ENCODE data around the gene AEBP2. TPM values are rescaled to one million over a fixed set of nuclear protein-coding genes. Genes with fewer than 3 reads are reported as not detected.

The AEBP2 gene
- total and polyA plus RNA-seq, 7 donors, result 7.8 to 52.8 (median 28.4) TPM

GRCh38 chr12:19431407-19432308 lies 7.6 kb upstream of the AEBP2 start:
- peak overlapping the region in 1 of 4 donors; percentile 18 for H3K27ac ChIP-seq

GRCh38 chr12:19432309-19433170 lies 6.8 kb upstream of the AEBP2 start:
- H3K27ac ChIP-seq, result peak overlapping the region in 1 of 4 donors; percentile 18
- H3K4me1 ChIP-seq, result no peaks in the 10 kb centered on the region
- no peak overlapping the region for H3K4me3 ChIP-seq
- H3K36me3 ChIP-seq, result no peaks in the 10 kb centered on the region
- TF ChIP-seq POLR2A (IDR thresholded peaks at IDR 0.05), result no peak
- no peak for TF ChIP-seq CTCF (IDR thresholded peaks at IDR 0.05)
- no peak for TF ChIP-seq POLR2AphosphoS5 (IDR thresholded peaks at IDR 0.05)
- no peak for TF ChIP-seq EP300 (IDR thresholded peaks at IDR 0.05)
- no peaks in the 10 kb centered on the region for H3K27me3 ChIP-seq
- no peak for DNase-seq
- H3K9me3 ChIP-seq, result no peaks in the 10 kb centered on the region
- intact Hi-C loops (cut with DNase I), result no loop called here
- 94 to 95% methylated on average over 9 of the region's 9 CpGs for WGBS, 2 donors

More at GRCh38 chr12:19431407-19432308, 7.6 kb upstream of the AEBP2 start:
- no peaks in the 10 kb centered on the region for H3K4me1 ChIP-seq
- no peaks in the 10 kb centered on the region for H3K36me3 ChIP-seq
- no peaks in the 10 kb centered on the region for H3K9me3 ChIP-seq
- no peak for DNase-seq
- H3K27me3 ChIP-seq, result no peaks in the 10 kb centered on the region
- no peak overlapping the region for H3K4me3 ChIP-seq
- WGBS, 2 donors, result 77 to 83% methylated on average over 5 of the region's 5 CpGs
- TF ChIP-seq EP300 (IDR thresholded peaks at IDR 0.05), result no peak
- TF ChIP-seq POLR2A (IDR thresholded peaks at IDR 0.05), result no peak
- no peak for TF ChIP-seq CTCF (IDR thresholded peaks at IDR 0.05)
- no peak for TF ChIP-seq POLR2AphosphoS5 (IDR thresholded peaks at IDR 0.05)
- intact Hi-C loops (cut with DNase I), result no loop called here

GRCh38 chr12:19434538-19434937 lies 4.8 kb upstream of the AEBP2 start:
- WGBS, 2 donors, result 48 to 61% methylated on average over 3 of the region's 3 CpGs
- Histone ChIP-seq H3K4me1 (no peaks in the 10 kb centered on the region), H3K27me3 (no peaks in the 10 kb centered on the region), H3K4me3 (no peak overlapping the region), H3K9me3 (no peaks in the 10 kb centered on the region), H3K36me3 (no peaks in the 10 kb centered on the region), H3K27ac (no peak overlapping the region)
- no peak for DNase-seq
- TF ChIP-seq POLR2A (IDR thresholded peaks at IDR 0.05) (no peak), CTCF (IDR thresholded peaks at IDR 0.05) (no peak), POLR2AphosphoS5 (IDR thresholded peaks at IDR 0.05) (no peak), EP300 (IDR thresholded peaks at IDR 0.05) (no peak)
- intact Hi-C loops (cut with DNase I), result no loop called here

- no peak overlapping the region for H3K4me3 ChIP-seq
- no peak for DNase-seq
- H3K4me1 ChIP-seq, result peaks cover 0 to under 1% (median 0%) of the 10 kb centered on the region in 4 donors
- H3K27me3 ChIP-seq, result no peaks in the 10 kb centered on the region
- no peaks in the 10 kb centered on the region for H3K9me3 ChIP-seq
- no peaks in the 10 kb centered on the region for H3K36me3 ChIP-seq
- WGBS, 2 donors, result 93 to 95% methylated on average over 10 of the region's 10 CpGs
- TF ChIP-seq EP300 (IDR thresholded peaks at IDR 0.05) (no peak), POLR2AphosphoS5 (IDR thresholded peaks at IDR 0.05) (no peak), POLR2A (IDR thresholded peaks at IDR 0.05) (no peak), CTCF (IDR thresholded peaks at IDR 0.05) (no peak)
- intact Hi-C loops (cut with DNase I), result no loop called here
- no peak overlapping the region for H3K27ac ChIP-seq
Measured at GRCh38 chr12:19435831-19436497, 3.3 kb upstream of the AEBP2 start.
